A549 (cell line): ENCODE results near the gene ZNF740.

Experiments
- EP300 ChIP-seq, 2 experiments: fragments of >200 bp; sonication (Bioruptor Twin); formaldehyde crosslinking; IDR thresholded peaks; 2 replicates in 1 of 2; 3 replicates in 1 of 2; pipeline ENCODE4 v1.6.1; 2016 to 2017
- HDAC2 ChIP-seq: fragments of 200-600 bp; sonication (generic); IDR thresholded peaks from 2 replicates; pipeline ENCODE4 v1.6.1; 2016
- KDM1A ChIP-seq: fragments of 200-600 bp; sonication (generic); IDR thresholded peaks from 2 replicates; pipeline ENCODE4 v1.6.1; 2016; ENCODE audit warnings: low read depth, mild to moderate bottlenecking
- POLR2A ChIP-seq: IDR thresholded peaks from 2 replicates; pipeline ENCODE4 v1.6.1; 2012; ENCODE audit warnings: mild to moderate bottlenecking, low read length
- RAD21 ChIP-seq, 2 experiments: fragments of >200 bp in 1 of 2; sonication (Bioruptor Twin) in 1 of 2; formaldehyde crosslinking in 1 of 2; IDR thresholded peaks in 1 of 2; conservative IDR thresholded peaks in 1 of 2; 2 replicates in 1 of 2; 3 replicates in 1 of 2; pipeline ENCODE4 v1.6.1; 2012 to 2018; ENCODE audit warnings: inconsistent platforms in 1 of 2
- REST ChIP-seq: fragments of 200-600 bp; sonication (generic); IDR thresholded peaks from 2 replicates; pipeline ENCODE4 v1.6.1; 2016; ENCODE audit warnings: antibody characterized with exemption, mild to moderate bottlenecking, moderate library complexity
- SMC3 ChIP-seq: fragments of >200 bp; sonication (Bioruptor Twin); formaldehyde crosslinking; IDR thresholded peaks from 3 replicates; pipeline ENCODE4 v1.6.1; 2018; ENCODE audit warnings: inconsistent platforms
- TF ChIP-seq, protein P1 (sequence below): fragments of >200 bp; sonication (Bioruptor Twin); formaldehyde crosslinking; IDR thresholded peaks from 3 replicates; pipeline ENCODE4 v1.5.1; 2016

DNA sequence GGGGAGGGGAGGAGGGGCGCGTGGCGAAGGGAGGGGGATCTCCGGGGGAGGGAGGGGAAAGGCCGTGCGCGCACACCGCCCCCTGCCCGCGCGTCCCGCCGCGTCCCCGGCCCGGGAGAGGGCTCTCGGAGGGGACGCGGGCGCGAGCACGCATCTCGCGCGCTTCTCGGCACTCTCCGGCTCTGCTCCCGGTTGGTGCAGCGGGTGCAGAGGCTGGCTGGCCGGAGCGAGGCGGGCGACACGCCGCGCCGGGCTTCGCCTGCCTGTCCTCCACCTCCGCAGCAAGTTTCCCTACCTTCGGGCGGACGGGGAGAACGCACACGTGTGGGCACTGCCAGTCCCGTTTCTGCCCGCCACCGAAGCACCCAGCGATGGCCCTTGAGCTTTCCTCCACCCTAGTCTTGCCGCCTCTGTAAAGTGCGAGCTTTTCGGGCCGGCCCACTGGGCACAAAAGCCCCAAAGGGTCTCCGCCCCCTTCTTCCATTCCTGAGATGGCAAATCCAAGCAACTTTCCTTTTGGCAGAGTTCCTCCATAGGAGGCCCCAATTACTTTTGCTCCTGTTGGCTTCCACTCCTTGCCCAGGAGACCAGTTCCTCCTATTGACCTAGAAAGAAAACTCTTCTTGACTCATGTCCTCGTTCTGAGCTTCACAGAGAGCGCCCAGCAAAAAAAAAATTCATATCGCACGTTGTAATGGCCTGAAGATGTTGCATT lies 566 bp downstream of the ZNF740 start:
- no peak for TF ChIP-seq RAD21 (conservative IDR thresholded peaks at IDR 0.05 in 1 of 2, IDR thresholded peaks at IDR 0.05 in 1 of 2)
- no peak for TF ChIP-seq REST
- TF ChIP-seq POLR2A: peak; percentile 87
- TF ChIP-seq, protein P1, sequence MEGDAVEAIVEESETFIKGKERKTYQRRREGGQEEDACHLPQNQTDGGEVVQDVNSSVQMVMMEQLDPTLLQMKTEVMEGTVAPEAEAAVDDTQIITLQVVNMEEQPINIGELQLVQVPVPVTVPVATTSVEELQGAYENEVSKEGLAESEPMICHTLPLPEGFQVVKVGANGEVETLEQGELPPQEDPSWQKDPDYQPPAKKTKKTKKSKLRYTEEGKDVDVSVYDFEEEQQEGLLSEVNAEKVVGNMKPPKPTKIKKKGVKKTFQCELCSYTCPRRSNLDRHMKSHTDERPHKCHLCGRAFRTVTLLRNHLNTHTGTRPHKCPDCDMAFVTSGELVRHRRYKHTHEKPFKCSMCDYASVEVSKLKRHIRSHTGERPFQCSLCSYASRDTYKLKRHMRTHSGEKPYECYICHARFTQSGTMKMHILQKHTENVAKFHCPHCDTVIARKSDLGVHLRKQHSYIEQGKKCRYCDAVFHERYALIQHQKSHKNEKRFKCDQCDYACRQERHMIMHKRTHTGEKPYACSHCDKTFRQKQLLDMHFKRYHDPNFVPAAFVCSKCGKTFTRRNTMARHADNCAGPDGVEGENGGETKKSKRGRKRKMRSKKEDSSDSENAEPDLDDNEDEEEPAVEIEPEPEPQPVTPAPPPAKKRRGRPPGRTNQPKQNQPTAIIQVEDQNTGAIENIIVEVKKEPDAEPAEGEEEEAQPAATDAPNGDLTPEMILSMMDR: no peak
- no peak for TF ChIP-seq EP300 (IDR thresholded peaks at IDR 0.05)
- no peak for TF ChIP-seq HDAC2
- no peak for TF ChIP-seq KDM1A
- no peak for TF ChIP-seq SMC3
